Hematopoietic multipotent progenitor cell treated with erythropoietin and hydrocortisone succinate and interleukin-3 and kit ligand, for 6 days (in vitro differentiated cells): ENCODE measurements around the gene GGN.
"Not testable (repeated sequence)": the region's sequence is repeated elsewhere in the genome, so short reads cannot be mapped to it uniquely, and the experiment has no call there.

Experiments used
- DNase-seq: peaks from one replicate; pipeline ENCODE4 v3.0.0-alpha.2; 2015

GGN gene

DNA sequence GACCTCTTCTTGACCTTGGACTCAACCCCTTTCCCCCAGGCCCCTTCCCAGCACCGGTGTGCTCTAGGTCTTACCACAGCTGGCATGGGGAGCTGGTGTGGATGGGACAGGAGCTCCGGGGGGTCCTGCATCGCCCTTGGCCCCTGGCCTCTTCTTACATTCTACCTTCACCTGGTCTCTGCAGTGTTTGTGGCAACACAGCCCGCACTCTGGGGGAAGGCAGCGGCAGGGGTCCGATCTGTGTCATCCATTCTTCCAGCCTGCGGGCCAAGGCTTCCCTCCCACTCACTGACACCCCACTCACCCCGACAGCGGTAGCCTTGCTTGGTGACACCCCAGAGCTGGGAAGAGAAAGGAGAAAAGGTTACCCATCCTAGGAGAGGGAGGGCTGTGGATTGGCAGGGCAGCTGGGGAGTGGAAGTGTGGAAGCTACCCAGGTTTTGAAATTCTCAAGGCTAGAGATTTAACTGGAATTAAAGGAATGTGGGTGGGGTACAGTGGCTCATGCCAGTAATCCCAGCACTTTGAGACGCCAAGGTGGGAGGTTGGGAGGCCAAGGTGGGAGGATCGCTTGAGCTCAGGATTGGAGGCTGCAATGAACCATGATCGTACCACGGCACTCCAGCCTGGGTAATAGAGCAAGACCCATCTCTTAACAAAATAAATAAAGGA lies 23.3 kb upstream of the GGN start:
- no peak for DNase-seq

DNA sequence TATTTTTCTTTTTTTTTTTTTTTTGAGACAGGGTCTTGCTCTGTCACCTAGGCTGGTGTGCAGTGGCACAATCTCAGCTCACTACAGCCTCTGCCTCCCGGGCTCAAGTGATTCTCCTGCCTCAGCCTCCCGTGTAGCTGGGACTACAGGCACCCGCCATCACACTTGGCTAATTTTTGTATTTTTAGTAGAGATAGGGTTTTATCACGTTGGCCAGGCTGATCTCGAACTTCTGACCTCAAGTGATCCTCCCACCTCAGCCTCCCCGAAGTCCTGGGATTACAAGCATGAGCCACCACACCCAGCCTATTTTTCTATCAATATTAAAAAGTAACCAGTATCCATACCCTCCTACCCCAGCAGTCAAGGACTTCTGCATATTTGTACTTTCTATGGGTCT lies 22.6 kb upstream of the GGN start:
- DNase-seq: not testable (repeated sequence)

DNA sequence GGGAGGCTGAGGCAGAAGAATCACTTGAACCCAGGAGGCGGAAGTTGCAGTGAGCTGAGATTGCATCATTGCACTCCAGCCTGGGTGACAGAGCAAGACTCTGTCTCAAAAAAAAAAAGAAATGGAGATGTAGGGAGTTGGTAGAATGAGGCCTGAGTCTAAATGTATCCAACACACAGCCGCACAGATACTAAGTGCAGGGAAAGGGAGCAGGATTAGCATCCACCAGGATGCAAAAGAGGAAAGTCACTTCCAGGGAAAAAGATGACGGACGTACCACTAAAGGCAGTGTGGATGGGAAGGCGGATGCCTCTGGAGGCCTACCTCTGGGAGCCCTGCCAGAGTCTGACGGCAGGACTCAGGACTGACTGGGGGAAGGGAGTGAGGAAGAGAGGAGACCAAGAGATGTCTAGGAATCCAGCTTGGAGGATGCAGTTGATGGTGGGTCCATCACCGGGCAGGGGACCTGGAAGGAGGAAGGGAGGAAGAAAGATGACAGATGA lies 21.8 kb upstream of the GGN start:
- no peak for DNase-seq

DNA sequence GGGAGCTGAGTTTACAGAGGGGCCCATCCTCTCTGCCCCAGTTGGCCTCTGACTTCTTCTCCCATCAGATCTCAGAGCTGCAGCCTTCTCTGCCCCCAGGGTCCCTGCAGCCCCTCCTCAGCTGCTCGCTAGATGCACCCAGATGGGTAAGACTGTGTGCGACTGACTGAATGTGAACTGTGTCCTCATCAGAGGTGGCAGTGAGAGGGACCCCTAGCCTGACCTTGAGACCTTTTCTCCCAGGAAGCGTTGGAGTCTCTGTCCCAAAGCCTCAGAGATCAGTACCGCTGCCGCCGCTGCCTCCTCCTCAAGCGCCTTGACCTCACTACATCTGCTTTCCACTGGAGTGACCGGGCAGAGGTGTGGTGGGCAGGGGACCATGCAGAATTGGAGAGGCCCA lies 17.4 kb upstream of the GGN start:
- no peak for DNase-seq

DNA sequence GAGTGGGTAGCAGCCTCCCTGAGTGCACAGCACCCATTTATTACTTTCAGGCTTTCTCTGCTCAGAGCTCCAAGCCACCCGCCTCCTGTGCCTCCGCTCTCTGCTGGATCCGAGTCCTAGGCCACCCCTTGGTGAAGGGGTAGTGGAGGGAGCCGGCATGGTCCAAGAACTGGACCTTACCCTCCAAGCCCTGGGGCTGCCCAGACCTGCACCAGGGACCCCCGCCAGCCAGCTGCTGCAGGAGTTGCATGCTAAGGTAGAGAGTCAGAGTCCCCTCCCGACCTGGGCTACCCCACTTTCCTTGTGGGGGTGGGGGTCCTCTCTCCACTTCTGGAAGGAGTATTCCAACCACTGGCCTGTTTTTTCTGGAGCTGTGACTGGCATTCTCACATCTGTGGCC lies 17.0 kb upstream of the GGN start:
- DNase-seq: no peak

DNA sequence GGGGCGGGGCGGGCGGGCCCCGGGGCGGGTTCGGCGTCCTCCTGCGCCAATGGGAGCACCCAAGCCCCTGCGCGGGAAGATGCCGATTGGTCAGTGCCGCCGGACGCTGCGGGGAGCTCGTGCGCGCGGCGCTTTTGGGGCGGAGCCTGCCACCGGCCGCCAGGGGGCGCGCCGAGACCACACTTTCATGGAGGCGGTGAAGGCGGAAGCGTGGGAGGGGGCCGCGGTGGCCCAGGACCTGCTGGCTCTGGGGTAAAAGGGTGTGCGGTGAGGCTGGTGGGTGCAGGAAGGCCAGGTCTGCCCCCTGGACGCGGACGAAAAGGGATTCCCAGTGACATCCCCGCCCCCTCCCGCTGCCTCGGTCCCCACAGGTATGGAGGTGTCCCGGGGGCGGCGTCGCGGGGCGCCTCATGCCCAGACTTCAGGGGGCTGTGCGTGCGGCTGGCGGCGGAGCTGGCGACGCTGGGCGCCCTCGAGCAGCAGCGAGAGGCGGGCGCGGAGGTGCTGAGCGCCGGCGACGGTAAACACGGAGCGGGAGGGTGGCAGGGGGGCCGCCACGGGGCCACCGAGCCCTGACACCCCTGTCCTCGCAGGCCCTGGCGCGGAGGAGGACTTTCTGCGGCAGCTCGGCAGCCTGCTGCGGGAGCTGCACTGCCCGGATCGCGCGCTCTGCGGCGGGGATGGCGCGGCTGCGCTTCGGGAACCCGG lies 15.3 kb upstream of the GGN start, which contains the start of gene FAM98C:
Gene FAM98C (plus strand): TSS at position 127 of the 708 bp plus-strand sequence. CDS start 61 bp downstream, at position 188.
- DNase-seq: peak; percentile 97

DNA sequence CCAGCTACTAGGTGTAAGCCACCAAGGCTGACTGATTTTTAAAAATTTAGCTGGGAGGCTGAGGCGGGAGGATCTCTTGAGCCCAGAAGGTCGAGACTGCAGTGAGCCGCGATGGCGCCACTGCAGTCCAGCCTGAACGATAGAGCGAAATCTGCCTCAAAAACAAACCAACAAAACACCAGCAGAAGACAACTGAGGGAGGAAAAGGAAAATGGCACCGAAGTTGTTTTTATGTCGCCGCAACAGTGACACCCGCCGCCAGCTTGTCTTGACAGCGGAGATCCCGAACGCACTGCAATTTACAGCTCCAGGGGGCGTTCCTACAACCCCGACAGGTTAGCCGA lies 14.8 kb upstream of the GGN start:
- DNase-seq: no peak

DNA sequence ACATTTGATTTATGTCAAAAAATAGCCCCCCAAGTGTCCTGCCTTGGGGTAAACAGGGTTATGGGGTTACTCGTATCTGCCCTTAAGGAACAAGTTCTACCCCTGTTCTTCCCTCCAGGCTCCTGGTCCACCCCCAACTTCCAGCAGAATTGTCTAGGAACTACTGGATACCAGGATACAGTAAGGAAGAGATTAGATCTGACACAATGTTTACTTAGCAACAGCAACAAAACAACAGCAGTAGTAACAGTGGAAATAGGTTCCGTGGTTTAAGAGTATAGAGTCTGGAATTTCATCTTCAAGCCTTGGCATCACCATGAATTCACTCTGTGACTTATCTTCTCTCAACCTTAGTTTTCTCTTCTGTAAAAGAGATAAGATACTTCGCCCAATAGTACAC lies 13.3 kb upstream of the GGN start:
- no peak for DNase-seq

DNA sequence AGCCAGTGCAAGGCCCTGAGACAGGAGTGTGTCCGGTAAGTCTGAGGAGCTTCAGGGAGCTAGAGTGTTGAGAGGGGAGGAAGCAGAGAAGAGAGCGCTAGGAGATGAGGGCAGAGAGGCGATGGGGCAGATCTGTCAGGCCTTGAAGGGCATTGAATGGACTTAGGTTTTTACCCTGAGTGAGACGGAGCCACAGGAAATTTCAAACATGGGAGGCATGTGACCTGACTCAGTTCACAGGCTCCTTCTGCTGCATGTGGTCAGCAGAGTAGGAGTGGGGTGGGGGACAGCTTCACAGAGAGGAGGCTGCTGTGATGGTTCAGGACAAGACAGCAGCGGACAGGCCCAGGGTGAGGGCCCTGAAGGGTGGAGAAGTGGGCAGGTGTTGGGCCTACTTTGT lies 12.5 kb upstream of the GGN start:
- DNase-seq: no peak

DNA sequence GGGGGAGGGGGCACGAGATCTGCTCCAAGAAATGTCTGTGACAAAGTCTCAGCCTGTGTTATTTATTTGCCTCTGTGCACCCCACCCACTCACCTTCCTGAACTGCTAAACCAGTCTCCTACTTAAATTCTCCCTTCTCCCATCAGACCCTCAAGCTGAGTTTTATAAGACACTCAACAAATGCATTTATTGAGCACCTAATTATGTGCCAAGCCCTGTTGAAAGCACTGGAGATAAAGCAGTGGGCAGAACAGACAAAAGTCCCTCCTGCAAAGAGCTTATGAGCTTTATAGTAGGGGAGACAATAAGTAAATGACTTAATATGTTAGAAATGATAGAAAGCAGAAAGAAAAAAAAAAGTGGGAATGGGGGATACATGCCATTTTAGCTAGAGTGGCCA lies 11.7 kb upstream of the GGN start:
- DNase-seq: no peak

DNA sequence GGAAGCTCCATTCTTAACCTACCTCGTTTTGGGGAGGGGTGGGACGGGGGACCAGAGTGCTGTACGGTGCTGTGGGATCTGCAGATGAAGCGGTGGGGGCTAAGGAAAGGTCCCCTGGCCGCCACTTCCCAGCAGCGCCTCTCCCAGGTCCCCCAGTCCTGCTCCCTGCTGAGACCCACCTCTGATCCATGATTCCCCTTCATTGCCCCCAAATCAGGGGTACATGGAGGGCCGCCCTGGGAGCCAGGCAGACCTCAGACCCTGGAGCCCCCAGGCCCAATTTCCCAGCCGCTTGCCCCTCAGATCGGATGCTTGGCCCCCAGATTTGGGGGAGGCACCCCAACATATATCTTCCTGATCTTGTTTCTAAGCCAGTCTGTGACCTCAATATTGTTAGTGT lies 11.2 kb upstream of the GGN start:
- DNase-seq: no peak

DNA sequence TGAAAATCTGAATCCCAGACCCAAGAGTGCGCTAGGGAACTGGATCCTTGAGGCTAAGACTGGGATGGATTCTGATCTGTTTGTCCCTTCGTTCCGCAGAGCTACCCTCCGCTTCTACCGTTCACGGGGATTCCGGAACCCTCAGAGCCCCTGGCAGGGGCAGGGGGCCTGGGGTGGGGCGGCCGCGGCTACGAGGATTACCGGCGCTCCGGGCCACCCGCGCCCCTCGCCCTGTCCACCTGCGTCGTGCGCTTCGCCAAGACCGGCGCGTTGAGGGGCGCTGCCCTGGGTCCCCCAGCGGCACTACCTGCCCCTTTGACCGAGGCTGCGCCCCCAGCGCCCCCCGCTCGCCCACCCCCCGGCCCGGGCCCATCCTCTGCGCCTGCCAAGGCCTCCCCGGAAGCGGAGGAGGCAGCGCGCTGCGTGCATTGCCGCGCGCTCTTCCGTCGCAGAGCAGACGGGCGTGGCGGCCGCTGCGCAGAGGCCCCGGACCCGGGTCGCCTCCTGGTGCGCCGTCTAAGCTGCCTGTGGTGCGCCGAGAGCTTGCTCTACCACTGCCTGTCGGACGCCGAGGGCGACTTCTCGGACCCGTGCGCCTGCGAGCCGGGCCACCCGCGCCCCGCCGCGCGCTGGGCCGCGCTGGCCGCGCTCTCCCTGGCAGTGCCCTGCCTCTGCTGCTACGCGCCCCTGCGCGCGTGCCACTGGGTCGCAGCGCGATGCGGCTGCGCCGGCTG lies 7.7 kb upstream of the GGN start:
- DNase-seq: peak; percentile 32

DNA sequence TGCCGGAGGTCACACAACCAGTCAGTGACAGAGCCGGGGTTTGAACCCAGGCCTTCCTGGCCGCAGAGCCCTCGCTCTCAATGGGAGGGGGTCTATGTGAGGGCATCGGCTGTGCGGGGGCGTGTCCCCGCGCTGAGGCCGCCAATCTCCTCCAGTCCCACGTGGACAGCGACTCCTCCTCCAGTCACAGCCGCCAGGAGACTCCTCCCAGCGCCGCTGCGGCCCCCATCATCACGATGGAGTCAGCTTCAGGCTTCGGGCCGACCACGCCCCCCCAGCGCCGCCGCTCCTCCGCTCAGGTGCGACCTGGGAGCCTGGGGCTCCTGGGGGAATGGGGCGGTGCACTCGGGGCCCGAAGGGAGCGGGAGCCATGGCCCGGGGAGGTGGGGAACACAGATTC lies 6.7 kb upstream of the GGN start:
- peak; percentile 75 for DNase-seq

DNA sequence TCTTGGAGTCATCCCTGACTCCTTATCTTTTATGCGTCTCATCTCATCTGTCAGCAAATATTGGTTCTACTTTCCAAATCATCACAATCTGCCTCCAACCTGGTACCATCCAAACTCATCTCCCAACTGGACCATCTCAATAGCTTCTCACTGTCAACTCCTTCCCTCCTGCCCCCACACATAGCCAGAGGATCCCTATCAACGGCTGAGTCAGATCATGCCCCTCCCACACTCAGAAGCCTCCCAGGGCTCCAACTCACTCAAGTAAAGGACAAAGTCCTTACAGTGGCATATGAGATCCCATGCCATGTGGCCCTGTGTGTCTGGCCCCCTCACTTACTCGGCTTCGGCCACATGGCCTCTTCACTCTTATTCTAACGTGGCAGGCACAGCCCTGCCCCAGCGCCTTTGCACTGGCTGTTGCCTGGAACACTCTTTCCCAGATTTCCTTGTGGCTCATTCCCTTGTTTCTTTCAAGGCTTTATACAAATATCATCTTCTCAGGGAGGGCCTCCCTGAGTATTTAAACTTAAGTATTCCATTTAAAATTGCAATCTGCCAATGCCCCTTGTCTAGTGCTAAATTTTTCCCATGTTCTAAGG lies 5.0 kb upstream of the GGN start:
- peak; percentile 65 for DNase-seq

DNA sequence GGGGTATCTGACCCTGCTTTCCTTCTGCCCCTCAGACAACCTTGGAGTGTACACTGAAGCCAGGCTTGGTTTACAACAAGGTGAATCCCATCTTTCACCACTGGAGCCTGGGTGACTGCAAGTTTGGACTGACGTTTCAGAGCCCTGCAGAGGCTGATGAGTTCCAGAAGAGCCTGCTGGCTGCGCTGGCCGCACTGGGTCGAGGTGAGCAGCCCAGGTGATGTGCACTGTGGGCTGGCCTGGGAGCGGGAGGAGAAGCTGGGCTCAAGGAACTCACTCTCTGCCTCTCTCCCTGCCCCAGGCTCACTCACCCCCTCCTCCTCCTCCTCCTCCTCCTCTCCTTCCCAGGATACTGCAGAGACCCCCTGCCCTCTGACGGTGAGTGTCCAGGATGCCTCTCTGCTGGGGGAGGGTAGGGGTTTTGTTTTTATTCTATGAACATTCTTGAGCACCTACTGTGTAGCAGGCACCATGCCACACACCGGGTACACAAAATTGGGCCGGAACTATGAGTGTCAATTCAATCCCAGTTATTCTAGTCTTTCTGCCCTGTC lies 4.2 kb upstream of the GGN start:
- DNase-seq: no peak

DNA sequence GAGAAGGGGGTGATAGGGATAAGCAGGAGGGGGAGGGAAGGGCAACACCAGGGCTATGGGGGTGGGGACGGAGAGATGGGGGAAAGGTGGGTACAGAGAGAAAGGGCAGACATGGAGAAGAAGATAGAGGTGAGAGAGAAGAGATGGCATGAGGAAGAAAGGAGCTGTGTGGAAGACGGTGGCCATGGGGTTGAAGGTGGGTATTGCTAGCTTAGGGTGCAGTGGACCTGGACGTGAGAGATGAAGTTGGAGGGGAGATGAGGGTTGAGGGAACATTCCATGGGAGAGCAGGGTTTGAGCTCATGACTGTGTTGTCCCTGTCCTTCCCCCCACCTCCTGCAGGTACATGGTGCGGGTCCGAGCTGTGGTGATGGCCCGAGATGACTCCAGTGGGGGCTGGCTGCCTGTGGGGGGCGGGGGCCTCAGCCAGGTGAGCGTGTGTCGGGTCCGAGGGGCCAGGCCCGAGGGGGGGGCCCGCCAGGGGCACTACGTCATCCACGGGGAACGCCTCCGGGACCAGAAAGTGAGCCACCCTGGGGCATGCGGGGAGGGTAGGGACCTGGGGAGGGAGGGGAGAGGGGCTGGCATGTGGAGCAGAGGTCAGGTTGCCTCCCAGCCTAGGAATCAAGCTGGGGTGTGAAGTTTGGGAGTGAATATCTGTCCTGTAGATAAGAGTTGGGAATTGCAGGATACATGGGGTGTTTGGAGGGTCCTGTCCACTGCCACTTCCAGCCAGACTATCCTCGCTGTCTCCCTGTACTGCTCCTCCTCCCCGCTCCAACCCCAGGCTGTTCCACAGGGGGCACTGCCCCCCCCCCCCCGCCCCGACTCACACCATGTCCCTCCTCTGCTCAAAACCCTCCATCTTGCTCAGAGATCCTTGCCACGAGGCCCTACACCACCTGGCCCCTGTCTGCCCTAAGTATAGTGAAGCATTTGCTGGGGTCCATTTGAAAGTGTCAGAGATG lies 2.4 kb upstream of the GGN start:
- no peak for DNase-seq

DNA sequence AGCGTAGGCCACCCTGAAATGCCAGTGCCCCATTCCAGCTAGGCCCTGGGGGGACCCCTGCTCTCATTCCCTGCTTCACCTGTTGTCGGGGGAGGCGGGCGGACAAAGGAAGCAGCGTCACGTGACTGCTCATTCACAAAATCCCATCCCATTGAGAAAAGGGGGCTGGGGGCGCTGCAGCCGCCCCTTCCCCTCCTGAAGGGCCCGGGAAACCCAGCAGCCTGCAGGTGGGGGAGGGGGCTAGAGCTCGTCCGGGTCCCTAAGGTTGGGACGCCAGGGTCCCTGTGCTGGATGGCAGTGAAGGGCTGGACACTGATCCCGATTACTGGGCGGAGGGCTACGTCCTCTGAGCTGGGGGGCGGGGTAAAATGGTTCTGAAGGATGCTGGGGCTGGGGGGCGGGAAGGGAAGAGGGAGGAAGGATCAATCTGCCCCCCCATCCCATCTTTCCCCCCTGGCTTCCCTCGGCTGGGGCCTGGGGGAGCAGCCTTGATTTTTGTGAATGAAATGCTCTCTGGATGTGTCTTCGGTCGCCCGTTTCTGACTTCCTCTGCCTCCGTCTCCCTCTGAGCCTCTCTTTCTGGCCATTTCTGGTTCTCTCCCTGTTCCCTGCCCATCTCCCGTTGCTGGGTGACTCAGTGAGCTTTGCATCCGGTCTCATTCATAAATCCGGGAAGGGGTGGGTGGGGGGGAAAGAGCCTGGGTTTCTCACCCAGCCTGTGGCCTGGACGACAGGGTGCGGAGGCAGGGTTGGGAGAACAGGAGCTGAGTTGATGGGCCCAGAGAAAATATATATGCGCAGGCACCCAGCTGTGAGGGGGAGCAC lies 1.5 kb upstream of the GGN start:
- DNase-seq: no peak

DNA sequence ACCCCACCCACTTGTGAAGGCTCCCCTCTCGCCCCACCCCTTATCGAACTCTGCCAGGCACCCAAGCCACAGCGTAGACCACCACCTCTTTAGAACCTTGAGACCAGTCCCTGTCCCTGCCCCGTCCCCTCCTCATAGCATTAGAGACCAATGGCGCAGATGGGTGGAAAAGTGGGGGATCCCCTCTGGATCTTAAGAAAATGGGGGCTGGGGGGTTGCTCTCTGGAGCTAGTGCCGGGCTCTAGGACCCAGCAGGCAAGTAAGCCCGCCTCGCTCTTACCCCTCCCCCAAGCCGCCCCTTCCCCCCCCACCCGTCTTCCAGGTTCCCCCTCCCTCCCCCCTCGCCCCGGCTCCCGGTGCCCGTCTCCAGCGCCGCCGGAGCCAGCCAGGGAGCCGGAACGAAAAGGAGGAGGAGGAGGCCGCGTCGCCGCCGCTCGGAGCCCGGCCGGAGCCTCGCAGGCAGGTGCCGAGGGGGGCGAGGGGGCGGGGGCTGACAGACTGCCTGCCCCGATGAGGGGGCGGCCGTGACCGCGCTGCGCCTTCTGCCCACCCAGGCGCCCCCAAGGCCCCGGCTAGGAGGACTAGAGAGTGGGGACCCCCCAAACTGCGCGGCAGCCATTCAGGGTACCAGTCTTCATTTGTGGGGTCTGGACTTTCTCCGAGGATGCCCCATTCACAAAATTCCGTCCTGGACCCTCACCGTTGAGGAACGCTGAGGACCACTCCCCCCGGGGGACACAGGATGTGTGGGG lies 691 bp upstream of the GGN start, which contains the start of gene SPRED3:
Gene SPRED3 (plus strand): TSS at position 349 of the 752 bp plus-strand sequence. CDS start 1,606 bp downstream, outside the sequence.
- no peak for DNase-seq

DNA sequence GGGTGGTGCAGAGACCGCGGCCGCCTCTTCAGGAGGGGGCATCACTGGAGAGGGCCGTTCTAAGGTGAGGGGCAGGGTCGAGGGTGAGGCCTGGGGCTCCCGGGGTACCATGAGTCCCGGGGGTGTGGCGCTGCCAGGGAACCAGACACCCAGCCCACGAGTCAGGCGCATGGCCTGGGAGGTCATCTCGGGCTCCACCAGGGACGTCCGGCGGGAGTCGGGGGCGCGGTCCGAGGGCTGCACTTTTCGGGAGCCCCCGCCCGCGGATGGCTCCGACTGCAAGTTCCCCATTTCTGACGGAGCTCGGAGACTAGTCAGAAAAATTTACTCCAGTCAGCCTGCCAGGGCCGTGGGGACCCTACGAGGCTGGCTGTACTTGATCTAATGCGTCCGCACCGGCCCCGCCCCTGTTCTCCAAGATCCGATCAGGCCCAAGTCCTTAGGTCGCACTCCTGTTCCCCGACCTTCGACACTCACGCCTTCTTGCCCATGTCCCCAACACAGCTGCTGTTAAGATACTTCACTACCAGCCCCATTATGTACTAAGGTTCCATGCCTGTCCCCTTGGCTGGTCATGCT lies 774 bp downstream of the GGN start:
- peak; percentile 57 for DNase-seq
